GM23248 (cell line): Measurements from ENCODE around the gene HTR2A. TPM values are rescaled to one million over a fixed set of nuclear protein-coding genes. Genes with fewer than 3 reads are reported as not detected.

Source experiments
- DNase-seq: peaks from one replicate; pipeline ENCODE4 v3.0.0-alpha.2; 2015
- H2AFZ ChIP-seq: fragments of 200-600 bp; sonication (generic); 2 replicates; pipeline ENCODE4 v1.6.1; 2016; ENCODE audit warnings: antibody characterized with exemption
- H3F3A ChIP-seq: fragments of 200-600 bp; sonication (generic); 2 replicates; pipeline ENCODE4 v1.6.1; 2016; ENCODE audit warnings: mild to moderate bottlenecking, antibody characterized with exemption, mixed run types; ENCODE audit not compliant: insufficient read depth
- H3K27ac ChIP-seq: fragments of 200-600 bp; sonication (generic); 2 replicates; pipeline ENCODE4 v1.5.1; 2016; ENCODE audit warnings: mild to moderate bottlenecking
- H3K27me3 ChIP-seq: fragments of 200-600 bp; sonication (generic); replicated peaks from 2 replicates; pipeline ENCODE4 v1.6.1; 2016; ENCODE audit warnings: mild to moderate bottlenecking; ENCODE audit not compliant: insufficient read depth
- H3K36me3 ChIP-seq: fragments of 200-600 bp; sonication (generic); 2 replicates; pipeline ENCODE4 v1.6.1; 2016; ENCODE audit warnings: low read depth, mild to moderate bottlenecking
- H3K4me1 ChIP-seq: fragments of 200-600 bp; sonication (generic); 2 replicates; pipeline ENCODE4 v1.6.1; 2016; ENCODE audit warnings: mild to moderate bottlenecking; ENCODE audit not compliant: insufficient read depth
- H3K4me2 ChIP-seq: fragments of 200-600 bp; sonication (generic); one replicate; pipeline ENCODE4 v1.6.1; 2016; ENCODE audit warnings: mild to moderate bottlenecking; ENCODE audit not compliant: unreplicated experiment
- H3K4me3 ChIP-seq: fragments of 200-600 bp; sonication (generic); 2 replicates; pipeline ENCODE4 v1.5.1; 2016; ENCODE audit warnings: mild to moderate bottlenecking
- H3K79me2 ChIP-seq: fragments of 200-600 bp; sonication (generic); 2 replicates; pipeline ENCODE4 v1.6.1; 2016; ENCODE audit warnings: mild to moderate bottlenecking; ENCODE audit not compliant: insufficient read depth
- H3K9ac ChIP-seq: fragments of 200-600 bp; sonication (generic); 2 replicates; pipeline ENCODE4 v1.6.1; 2016; ENCODE audit warnings: mild to moderate bottlenecking
- H3K9me2 ChIP-seq: fragments of 200-600 bp; sonication (generic); 2 replicates; pipeline ENCODE4 v1.6.1; 2016; ENCODE audit warnings: mixed run types, mild to moderate bottlenecking, moderate library complexity; ENCODE audit not compliant: insufficient read depth
- H3K9me3 ChIP-seq: fragments of 200-600 bp; sonication (generic); one replicate; pipeline ENCODE4 v1.6.1; 2017; ENCODE audit warnings: low read depth
- H4K20me1 ChIP-seq: fragments of 200-600 bp; sonication (generic); 2 replicates; pipeline ENCODE4 v1.6.0; 2016; ENCODE audit not compliant: insufficient read depth
- EZH2 ChIP-seq: fragments of 200-600 bp; sonication (generic); IDR thresholded peaks from 2 replicates; pipeline ENCODE4 v1.6.1; 2018; ENCODE audit warnings: antibody characterized with exemption, mild to moderate bottlenecking; ENCODE audit not compliant: insufficient read depth, poor library complexity, severe bottlenecking
- EZH2phosphoT487 ChIP-seq: fragments of 200-600 bp; sonication (generic); IDR thresholded peaks from 2 replicates; pipeline ENCODE4 v1.6.1; 2018; ENCODE audit warnings: antibody characterized with exemption, moderate library complexity, mild to moderate bottlenecking, low read depth; ENCODE audit not compliant: insufficient read depth
- WGBS, 2 experiments: methylation state at CpG; one replicate each; pipeline ENCODE4 v1.1.6; 2015 to 2017; ENCODE audit warnings: low lambda C conversion rate in 2 of 2, low coverage in 1 of 2; ENCODE audit errors: missing lambda C conversion rate in 2 of 2; 5-methylcytosine and 5-hydroxymethylcytosine counted together
- in situ Hi-C: fragments of 300-500 bp; cut with MboI; formaldehyde crosslinking; loops from 2 replicates; pipeline ENCODE4 v1.15.0; 2020
- polyA plus RNA-seq: library from polyadenylated mRNA; unstranded; fragments of >200 nt; fragmentation: Nextera tagmentation; extraction: Ambion mirVana; gene quantifications from 2 replicates; pipeline ENCODE4 v1.2.1, GENCODE V29; 2016
- total RNA-seq: library from RNA; depleted of rRNA; stranded (reverse); fragments of >200 nt; shearing (Covaris generic); gene quantifications from 2 replicates; pipeline ENCODE4 v1.2.3, GENCODE V29; 2014

Gene HTR2A
- total and polyA plus RNA-seq, 2 experiments from 2014 or later, result 2.0 to 2.1 TPM

- Histone ChIP-seq H3F3A (peaks cover 19% of the 10 kb centered on the region), H3K4me3 (no peak overlapping the region), H3K4me2 (peak overlapping the region; percentile 2), H3K9me3 (no peaks in the 10 kb centered on the region), H3K4me1 (peaks cover 20% of the 10 kb centered on the region), H4K20me1 (no peaks in the 10 kb centered on the region), H3K9me2 (no peaks in the 10 kb centered on the region), H2AFZ (0 out of 2 replicates have a peak overlapping the region, but pooled peaks have one; percentile 7), H3K27me3 (no peaks in the 10 kb centered on the region), H3K79me2 (no peaks in the 10 kb centered on the region), H3K9ac (no peak overlapping the region), H3K36me3 (no peaks in the 10 kb centered on the region), H3K27ac (peak overlapping the region; percentile 63)
- TF ChIP-seq EZH2phosphoT487 (no peak), EZH2 (no peak)
- in situ Hi-C loops, result no loop called here
- 94 to 100% methylated on average over 5 of the region's 5 CpGs for WGBS, 2 experiments
- no peak for DNase-seq
Measured at GRCh38 chr13:46803586-46803985, 93.3 kb downstream of the HTR2A start.

- H3K4me3 ChIP-seq, result no peak overlapping the region
- WGBS, 2 experiments, result 83 to 95% methylated on average over 1 of the region's 1 CpG
- in situ Hi-C loops, result no loop called here
- H3K4me1 ChIP-seq, result peaks cover 29% of the 10 kb centered on the region
- no peaks in the 10 kb centered on the region for H3K9me2 ChIP-seq
- H3K27me3 ChIP-seq, result no peaks in the 10 kb centered on the region
- no peaks in the 10 kb centered on the region for H3K36me3 ChIP-seq
- TF ChIP-seq EZH2, result no peak
- TF ChIP-seq EZH2phosphoT487, result no peak
- H3F3A ChIP-seq, result peaks cover 24% of the 10 kb centered on the region
- H3K4me2 ChIP-seq, result no peak overlapping the region
- no peaks in the 10 kb centered on the region for H4K20me1 ChIP-seq
- no peak overlapping the region for H3K9ac ChIP-seq
- no peak for DNase-seq
- no peak overlapping the region for H2AFZ ChIP-seq
- no peak overlapping the region for H3K27ac ChIP-seq
- H3K9me3 ChIP-seq, result no peaks in the 10 kb centered on the region
- peaks cover under 1% of the 10 kb centered on the region for H3K79me2 ChIP-seq
Measured at GRCh38 chr13:46801858-46802257, 95.0 kb downstream of the HTR2A start.

GRCh38 chr13:46799139-46799538 lies 97.7 kb downstream of the HTR2A start:
- in situ Hi-C loops, result no loop called here
- Histone ChIP-seq H3K79me2 (peaks cover 28% of the 10 kb centered on the region), H3K9me2 (no peaks in the 10 kb centered on the region), H3K4me1 (peaks cover 31% of the 10 kb centered on the region), H3K4me3 (no peak overlapping the region), H3K9me3 (no peaks in the 10 kb centered on the region), H3K27me3 (no peaks in the 10 kb centered on the region), H3F3A (peaks cover 14% of the 10 kb centered on the region), H2AFZ (no peak overlapping the region), H3K9ac (no peak overlapping the region), H3K27ac (no peak overlapping the region), H3K4me2 (no peak overlapping the region), H3K36me3 (no peaks in the 10 kb centered on the region), H4K20me1 (no peaks in the 10 kb centered on the region)
- TF ChIP-seq EZH2phosphoT487 (no peak), EZH2 (no peak)
- no peak for DNase-seq
- 85 to 98% methylated on average over 4 of the region's 4 CpGs for WGBS, 2 experiments

GRCh38 chr13:46797501-46798237 lies 99.2 kb downstream of the HTR2A start:
- Histone ChIP-seq H2AFZ (peak overlapping the region; percentile 94), H3K9ac (peak overlapping the region; percentile 96), H3K79me2 (peaks cover 42% of the 10 kb centered on the region), H3K9me3 (no peaks in the 10 kb centered on the region), H3K27me3 (no peaks in the 10 kb centered on the region), H3K4me3 (peak overlapping the region; percentile 94), H3K4me1 (peaks cover 23% of the 10 kb centered on the region), H3K36me3 (0 out of 2 replicates have a peak, but pooled peaks cover 5% of the 10 kb centered on the region), H3F3A (peaks cover 6% of the 10 kb centered on the region; the same call in 1 of the 2 replicates), H3K27ac (peak overlapping the region; percentile 89), H4K20me1 (no peaks in the 10 kb centered on the region), H3K4me2 (peak overlapping the region; percentile 88), H3K9me2 (no peaks in the 10 kb centered on the region)
- TF ChIP-seq EZH2phosphoT487 (no peak), EZH2 (no peak)
- WGBS, 2 experiments, result 31 to 32% methylated on average over 8 of the region's 9 CpGs
- in situ Hi-C loops, result no loop called here
- peak; percentile 73 for DNase-seq
